Ammon's horn (tissue), 1 donor: ENCODE data around the gene PWP2.
"Not testable (repeated sequence)": the region's sequence is repeated elsewhere in the genome, so short reads cannot be mapped to it uniquely, and the experiment has no call there.

ENCODE experiments used
- DNase-seq: peaks from one replicate; pipeline ENCODE4 v3.0.0-alpha.2; 2016; ENCODE audit warnings: low spot score

PWP2 gene

GRCh38 chr21:44163167-44163653, 56.0 kb downstream of the PWP2 start:
- not testable (repeated sequence) for DNase-seq

DNA sequence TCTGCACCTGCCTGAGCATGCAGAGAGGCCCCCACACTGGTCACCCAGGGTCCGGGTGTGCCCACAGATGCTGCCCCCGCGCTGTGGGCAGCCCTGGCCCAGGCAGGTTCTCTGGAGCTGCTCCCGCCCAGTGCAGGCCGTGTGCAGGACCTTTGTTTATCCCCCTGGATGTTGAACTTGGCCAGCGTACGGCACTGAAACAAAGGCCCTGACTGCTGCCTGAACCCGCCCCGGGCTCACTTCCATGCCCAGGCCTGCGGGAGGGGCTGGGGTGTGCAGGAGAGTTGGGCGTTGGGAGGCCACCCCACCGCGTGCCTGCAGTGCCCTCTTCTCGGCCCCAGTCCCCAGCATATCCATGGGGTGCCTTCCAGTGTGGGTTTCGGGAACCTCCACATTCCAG, 58.7 kb downstream of the PWP2 start:
- not testable (repeated sequence) for DNase-seq

- DNase-seq = not testable (repeated sequence)
Observed at GRCh38 chr21:44167527-44167926, 60.3 kb downstream of the PWP2 start.

GRCh38 chr21:44170326-44170725, 63.1 kb downstream of the PWP2 start:
- not testable (repeated sequence) for DNase-seq

DNA sequence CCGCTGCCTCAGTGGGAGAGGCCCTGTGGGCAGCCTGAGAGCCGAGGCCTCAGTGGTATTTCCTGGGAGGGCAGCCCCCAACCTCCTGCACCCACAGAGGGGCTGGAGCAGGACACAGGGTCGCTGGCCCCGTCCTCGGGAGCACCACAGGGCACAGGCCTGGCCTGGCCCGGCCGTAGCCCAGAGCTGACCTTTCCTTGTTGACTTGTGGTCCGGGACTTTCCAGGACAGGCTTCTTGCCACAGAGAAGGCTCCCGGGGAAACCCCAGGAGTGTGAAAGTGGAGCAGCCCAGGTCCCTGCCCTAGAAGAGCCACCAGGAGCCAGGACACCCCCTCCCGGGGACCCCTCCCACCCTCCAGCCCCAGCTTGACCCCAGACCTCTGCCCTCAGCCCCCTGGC, 63.7 kb downstream of the PWP2 start:
- not testable (repeated sequence) for DNase-seq

DNA sequence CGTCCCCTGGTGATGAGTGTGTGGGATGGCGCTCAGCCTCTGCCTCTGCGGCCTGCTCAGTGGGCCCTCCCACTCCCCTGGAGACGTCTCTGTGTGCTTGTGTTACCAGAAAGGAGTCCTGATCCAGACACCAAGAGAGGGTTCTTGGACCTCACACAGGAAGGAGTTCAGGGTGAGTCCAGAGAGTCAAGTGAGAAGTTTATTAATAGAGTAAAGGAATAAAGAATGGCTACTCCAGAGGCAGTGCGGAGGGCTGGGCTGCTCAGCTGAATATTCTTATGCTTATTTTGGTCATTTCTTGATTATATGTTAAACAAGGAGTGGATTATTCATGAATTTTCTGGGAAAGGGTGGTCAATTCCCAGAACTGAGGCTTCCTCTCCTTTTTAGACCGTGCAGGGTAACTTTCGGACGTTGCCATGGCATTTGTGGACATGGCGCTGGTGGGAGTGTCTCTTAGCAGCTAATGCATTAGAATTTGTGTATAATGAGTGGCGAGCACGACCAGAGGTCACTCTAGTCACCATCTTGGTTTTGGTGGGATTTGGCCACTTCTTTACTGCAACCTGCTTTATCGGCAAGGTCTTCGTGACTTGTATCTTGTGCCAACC, 64.9 kb downstream of the PWP2 start:
- DNase-seq = not testable (repeated sequence)

DNA sequence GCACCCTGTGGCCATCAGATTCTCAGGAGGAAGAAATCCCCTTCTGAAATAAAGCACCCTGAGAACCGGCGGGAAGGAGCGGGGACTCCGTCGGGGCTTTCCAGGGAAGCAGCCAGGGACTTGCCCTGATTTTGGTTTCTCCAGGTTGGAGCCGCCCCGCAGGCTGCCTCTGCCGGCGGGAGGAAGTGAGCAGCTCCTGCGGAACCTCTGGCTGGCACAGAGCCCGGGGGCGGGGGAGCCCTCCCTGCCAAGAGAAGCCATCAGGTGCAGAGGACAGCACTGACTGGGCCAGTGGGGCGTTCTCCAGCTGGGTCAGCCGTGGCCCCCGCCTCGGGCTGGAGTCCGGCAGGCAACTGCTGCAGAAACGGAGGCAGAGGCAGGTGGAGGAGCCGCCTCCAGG, 65.5 kb downstream of the PWP2 start:
- DNase-seq = not testable (repeated sequence)

GRCh38 chr21:44175189-44175588, 68.0 kb downstream of the PWP2 start:
- DNase-seq = not testable (repeated sequence)

DNA sequence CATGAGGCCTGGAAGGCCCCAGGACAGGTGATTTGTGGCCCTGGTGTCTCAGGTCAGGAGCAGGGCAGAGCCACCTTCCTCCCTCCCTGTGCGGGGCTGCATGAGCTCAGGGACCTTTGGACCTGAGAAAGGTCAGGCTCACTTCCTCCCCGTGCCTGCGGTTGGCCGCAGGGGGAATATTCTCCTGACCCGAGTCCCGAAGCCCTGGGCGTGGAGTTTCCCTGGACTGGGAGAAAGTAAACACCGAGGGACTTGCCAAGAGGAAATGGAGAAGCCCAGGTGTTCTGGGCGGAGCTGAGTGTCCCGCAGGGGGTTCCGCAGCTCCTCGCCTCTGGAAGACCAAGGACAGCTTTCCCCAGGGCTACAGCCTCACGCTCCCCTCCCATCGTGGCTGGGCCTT, 68.9 kb downstream of the PWP2 start:
- DNase-seq = not testable (repeated sequence)
